Mucosa of rectum (tissue), 2 donors: ENCODE results near the gene GRIN3A.

Experiments
- H3K27ac ChIP-seq, 2 donors: one replicate each; pipeline ENCODE4 v1.7.0; 2013; ENCODE audit warnings: inconsistent platforms in 2 of 2, low read depth in 2 of 2, low read length in 2 of 2
- H3K27me3 ChIP-seq, 2 donors: one replicate each; pipeline ENCODE4 v1.7.0; 2013; ENCODE audit warnings: low read length in 2 of 2; ENCODE audit not compliant: control insufficient read depth in 2 of 2, insufficient read depth in 2 of 2
- H3K36me3 ChIP-seq, 2 donors: one replicate each; pipeline ENCODE4 v1.7.0; 2013; ENCODE audit warnings: low read length in 2 of 2; ENCODE audit not compliant: control insufficient read depth in 2 of 2, insufficient read depth in 2 of 2
- H3K4me1 ChIP-seq, 2 donors: one replicate each; pipeline ENCODE4 v1.7.0; 2013; ENCODE audit warnings: low read length in 2 of 2, mild to moderate bottlenecking in 1 of 2; ENCODE audit not compliant: control insufficient read depth in 2 of 2, insufficient read depth in 2 of 2
- H3K4me3 ChIP-seq, 2 donors: one replicate each; pipeline ENCODE4 v1.7.0; 2013; ENCODE audit warnings: low read length in 2 of 2
- H3K9ac ChIP-seq, 2 donors: one replicate each; pipeline ENCODE4 v1.7.0; 2013; ENCODE audit warnings: low read length in 2 of 2, low read depth in 1 of 2, mild to moderate bottlenecking in 1 of 2
- H3K9me3 ChIP-seq, 2 donors: one replicate each; pipeline ENCODE4 v1.7.0; 2013; ENCODE audit warnings: low read length in 2 of 2; ENCODE audit not compliant: control insufficient read depth in 2 of 2
- donor health status: healthy.
- donor health status: Normal muscosa, but diverticular disease.

GRIN3A gene

GRCh38 chr9:101706261-101706798 is 32.1 kb downstream of the GRIN3A start:
- H3K27ac ChIP-seq, result peak overlapping the region; percentile 25 to 62
- no peaks in the 10 kb centered on the region for H3K27me3 ChIP-seq

GRCh38 chr9:101705135-101705661 is 33.2 kb downstream of the GRIN3A start:
- H3K27ac ChIP-seq, result peak overlapping the region; percentile 63 to 66
- H3K36me3 ChIP-seq, result no peaks in the 10 kb centered on the region
- no peaks in the 10 kb centered on the region for H3K9me3 ChIP-seq
- H3K9ac ChIP-seq, result peak overlapping the region in 1 of 2 donors; percentile 46
- H3K4me3 ChIP-seq, result peak overlapping the region; percentile 52 to 67
- H3K27me3 ChIP-seq, result no peaks in the 10 kb centered on the region
- peaks cover 9 to 31% of the 10 kb centered on the region in 2 donors for H3K4me1 ChIP-seq

More at GRCh38 chr9:101706261-101706798, 32.1 kb downstream of the GRIN3A start:
- Histone ChIP-seq H3K9me3 (no peaks in the 10 kb centered on the region), H3K4me3 (peak overlapping the region in 1 of 2 donors; percentile 25), H3K4me1 (peaks cover 9 to 31% of the 10 kb centered on the region in 2 donors), H3K36me3 (no peaks in the 10 kb centered on the region), H3K9ac (no peak overlapping the region)

GRCh38 chr9:101702257-101702656 is 36.2 kb downstream of the GRIN3A start:
- no peaks in the 10 kb centered on the region for H3K27me3 ChIP-seq
- H3K9me3 ChIP-seq, result peaks cover 0 to 5% of the 10 kb centered on the region in 2 donors
- H3K36me3 ChIP-seq, result no peaks in the 10 kb centered on the region
- no peak overlapping the region for H3K27ac ChIP-seq
- no peak overlapping the region for H3K9ac ChIP-seq
- no peak overlapping the region for H3K4me3 ChIP-seq
- peaks cover 9 to 31% of the 10 kb centered on the region in 2 donors for H3K4me1 ChIP-seq

GRCh38 chr9:101693546-101694336 is 44.7 kb downstream of the GRIN3A start:
- H3K27ac ChIP-seq, result no peak overlapping the region

GRCh38 chr9:101691657-101692056 is 46.8 kb downstream of the GRIN3A start:
- H3K27ac ChIP-seq, result no peak overlapping the region
- no peaks in the 10 kb centered on the region for H3K9me3 ChIP-seq
- H3K4me1 ChIP-seq, result no peaks in the 10 kb centered on the region
- no peaks in the 10 kb centered on the region for H3K27me3 ChIP-seq
- no peak overlapping the region for H3K4me3 ChIP-seq
- H3K9ac ChIP-seq, result no peak overlapping the region
- no peaks in the 10 kb centered on the region for H3K36me3 ChIP-seq

More at GRCh38 chr9:101693546-101694336, 44.7 kb downstream of the GRIN3A start:
- H3K4me1 ChIP-seq, result no peaks in the 10 kb centered on the region
- H3K9me3 ChIP-seq, result no peaks in the 10 kb centered on the region
- no peaks in the 10 kb centered on the region for H3K36me3 ChIP-seq
- no peak overlapping the region for H3K4me3 ChIP-seq
- H3K27me3 ChIP-seq, result no peaks in the 10 kb centered on the region
- H3K9ac ChIP-seq, result no peak overlapping the region

- Histone ChIP-seq H3K4me1 (no peaks in the 10 kb centered on the region), H3K4me3 (no peak overlapping the region), H3K27ac (no peak overlapping the region), H3K9me3 (no peaks in the 10 kb centered on the region), H3K9ac (no peak overlapping the region), H3K27me3 (no peaks in the 10 kb centered on the region), H3K36me3 (no peaks in the 10 kb centered on the region)
Observed at GRCh38 chr9:101689039-101689438, 49.4 kb downstream of the GRIN3A start.

- Histone ChIP-seq H3K9ac (no peak overlapping the region), H3K27me3 (no peaks in the 10 kb centered on the region), H3K27ac (no peak overlapping the region), H3K4me1 (no peaks in the 10 kb centered on the region), H3K4me3 (no peak overlapping the region), H3K9me3 (no peaks in the 10 kb centered on the region), H3K36me3 (no peaks in the 10 kb centered on the region)
Observed at GRCh38 chr9:101684665-101685064, 53.8 kb downstream of the GRIN3A start.

- Histone ChIP-seq H3K9me3 (no peaks in the 10 kb centered on the region), H3K4me1 (no peaks in the 10 kb centered on the region), H3K4me3 (no peak overlapping the region), H3K27me3 (no peaks in the 10 kb centered on the region), H3K9ac (no peak overlapping the region), H3K27ac (no peak overlapping the region), H3K36me3 (no peaks in the 10 kb centered on the region)
Observed at GRCh38 chr9:101683236-101683635, 55.2 kb downstream of the GRIN3A start.

- H3K4me1 ChIP-seq, result peaks cover 8 to 23% of the 10 kb centered on the region in 2 donors
- no peak overlapping the region for H3K9ac ChIP-seq
- no peaks in the 10 kb centered on the region for H3K36me3 ChIP-seq
- no peak overlapping the region for H3K4me3 ChIP-seq
- no peaks in the 10 kb centered on the region for H3K27me3 ChIP-seq
- H3K27ac ChIP-seq, result no peak overlapping the region
- H3K9me3 ChIP-seq, result no peaks in the 10 kb centered on the region
Observed at GRCh38 chr9:101677861-101678260, 60.6 kb downstream of the GRIN3A start.

GRCh38 chr9:101675341-101675740 is 63.1 kb downstream of the GRIN3A start:
- H3K36me3 ChIP-seq, result no peaks in the 10 kb centered on the region
- H3K4me3 ChIP-seq, result no peak overlapping the region
- no peaks in the 10 kb centered on the region for H3K9me3 ChIP-seq
- no peak overlapping the region for H3K9ac ChIP-seq
- no peaks in the 10 kb centered on the region for H3K27me3 ChIP-seq
- no peak overlapping the region for H3K27ac ChIP-seq
- H3K4me1 ChIP-seq, result peaks cover 8 to 23% of the 10 kb centered on the region in 2 donors
